Thyroid gland (tissue), 4 donors: ENCODE data around the gene PISD.
"Not testable (repeated sequence)": the region's sequence is repeated elsewhere in the genome, so short reads cannot be mapped to it uniquely, and the experiment has no call there.

Source experiments
- CTCF ChIP-seq, 6 experiments: fragments of 200-600 bp in 3 of 6; fragments of 450-650 bp in 3 of 6; sonication (generic) in 3 of 6; IDR thresholded peaks; one replicate each; pipeline ENCODE4 v1.5.1; 2016 to 2019; ENCODE audit warnings: antibody characterized with exemption in 6 of 6, mild to moderate bottlenecking in 2 of 6, inconsistent platforms in 1 of 6, moderate library complexity in 1 of 6
- POLR2A ChIP-seq, 2 donors: fragments of 450-650 bp; IDR thresholded peaks; one replicate each; pipeline ENCODE4 v1.6.1; 2017; ENCODE audit warnings: antibody characterized with exemption in 2 of 2, mild to moderate bottlenecking in 2 of 2, moderate library complexity in 1 of 2

GRCh38 chr22:31590161-31590560 lies 71.9 kb downstream of the PISD start:
- TF ChIP-seq CTCF, POLR2A (IDR thresholded peaks at IDR 0.05): not testable (repeated sequence)
